ENCODE measurements around the gene CDH15.
"Not testable (repeated sequence)": the region's sequence is repeated elsewhere in the genome, so short reads cannot be mapped to it uniquely, and the experiment has no call there.

Gene CDH15

DNA sequence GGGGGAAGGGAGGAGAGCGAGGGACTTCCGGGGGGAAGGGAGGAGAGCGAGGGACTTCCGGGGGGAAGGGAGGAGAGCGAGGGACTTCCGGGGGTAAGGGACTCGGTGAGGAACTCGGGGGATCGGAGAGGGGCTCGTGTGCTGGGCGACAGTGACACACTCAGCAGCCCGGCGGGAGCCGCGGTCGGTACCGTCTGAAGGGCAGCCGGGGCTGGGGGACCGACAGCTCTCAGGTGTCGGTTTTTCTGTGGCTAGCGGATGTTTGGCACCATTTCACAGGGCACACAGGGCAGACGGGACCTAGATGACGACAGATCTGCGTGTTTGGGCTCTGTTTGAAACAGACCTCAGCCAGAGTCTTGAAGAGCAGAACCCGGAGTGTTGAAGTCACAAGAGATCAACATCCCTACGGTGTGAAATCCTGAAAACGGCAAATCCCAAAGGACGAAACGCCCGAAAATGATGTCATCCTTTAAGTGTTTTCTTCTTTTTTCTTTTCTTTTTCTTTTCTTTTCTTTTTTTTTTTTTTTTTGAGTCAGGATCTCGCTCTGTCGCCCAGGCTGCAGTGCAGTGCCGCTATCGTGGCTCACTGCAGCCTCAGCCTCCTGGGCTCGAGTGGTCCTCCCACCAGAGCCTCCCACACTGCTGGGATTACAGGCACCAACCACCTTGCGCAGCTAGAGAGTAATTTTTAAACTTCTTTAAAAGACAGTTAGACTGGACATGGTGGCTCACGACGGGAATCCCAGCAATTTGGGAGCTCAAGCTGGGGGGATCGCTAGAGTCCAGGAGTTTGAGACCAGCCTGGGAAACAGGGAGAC lies 69.8 kb downstream of the CDH15 start:
- peak; percentile 54 to 70 for DNase-seq

DNA sequence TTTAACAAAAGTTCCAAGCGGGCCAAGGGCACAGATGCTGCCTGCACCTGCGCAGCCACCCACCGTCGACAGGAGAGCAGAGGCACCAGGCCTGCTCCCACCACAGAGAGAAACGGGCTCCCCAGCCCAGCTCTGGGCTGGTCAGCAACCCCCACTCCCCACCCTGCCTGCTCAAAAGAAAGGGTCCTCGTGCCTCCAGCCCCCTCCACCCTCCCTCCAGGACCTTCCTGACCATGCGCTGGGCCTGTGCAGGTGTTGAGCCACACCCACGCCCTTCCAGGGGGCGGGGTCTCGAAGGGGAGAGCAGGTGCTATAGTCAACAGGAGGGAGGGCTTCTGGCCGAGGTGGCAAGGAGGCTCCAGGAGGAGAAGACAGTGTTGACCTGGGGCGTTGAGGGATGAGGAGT lies 71.2 kb downstream of the CDH15 start:
- DNase-seq = no peak

DNA sequence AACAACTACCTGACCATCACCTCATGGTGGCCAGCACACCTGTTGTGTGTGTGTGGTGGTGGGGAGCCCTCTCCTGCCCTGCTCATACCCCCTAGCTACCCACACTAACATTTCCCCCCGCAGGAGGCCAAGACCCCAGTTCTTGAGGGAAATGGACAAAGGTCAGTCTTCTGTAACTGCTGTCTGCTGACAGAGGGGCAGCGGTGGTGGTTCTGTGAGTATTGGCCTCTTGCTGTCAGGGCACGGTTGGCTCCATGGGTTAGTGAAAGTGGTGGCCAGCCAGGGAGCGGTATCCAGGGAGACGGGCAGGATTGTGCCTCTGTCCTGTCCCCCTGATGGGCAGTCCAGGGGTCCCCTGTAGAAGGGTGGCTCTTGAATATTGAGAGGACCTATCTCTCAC lies 72.1 kb downstream of the CDH15 start:
- DNase-seq = no peak

DNA sequence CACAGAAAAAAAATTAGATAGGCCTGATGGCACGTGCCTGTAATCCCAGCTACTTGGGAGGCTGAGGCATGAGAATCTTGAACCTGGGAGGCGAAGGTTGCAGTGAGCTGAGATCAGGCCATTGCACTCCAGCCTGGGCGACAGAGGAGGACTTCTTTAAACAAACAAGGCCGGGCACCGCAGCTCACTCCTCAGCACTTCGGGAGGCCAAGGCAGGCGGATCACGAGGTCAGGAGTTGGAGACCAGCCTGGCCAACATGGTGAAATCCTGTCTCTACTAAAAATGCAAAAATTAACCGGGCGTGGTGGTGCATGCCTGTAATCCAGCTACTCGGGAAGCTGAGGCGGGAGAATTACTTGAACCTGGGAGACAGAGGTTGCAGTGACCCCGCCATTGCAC lies 72.7 kb downstream of the CDH15 start:
- DNase-seq = not testable (repeated sequence)

DNA sequence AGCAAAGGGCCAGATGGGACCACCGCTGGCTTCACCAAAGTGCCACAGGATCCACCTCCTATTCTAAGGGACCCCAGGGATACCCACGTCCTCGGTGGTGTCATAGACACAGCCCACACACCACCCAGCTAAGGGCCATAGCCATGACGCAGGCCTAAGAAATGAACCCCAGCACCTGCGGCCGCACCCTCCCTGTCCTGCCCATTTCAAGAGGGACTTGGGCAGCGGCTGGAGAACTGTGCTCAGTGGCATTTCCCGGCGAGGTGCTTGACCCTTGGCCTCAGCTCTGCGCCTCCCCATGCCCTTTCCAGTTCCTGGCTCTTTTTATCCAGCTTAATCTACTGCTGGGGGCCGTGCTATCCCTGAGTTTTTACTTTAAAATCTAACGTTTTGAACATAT lies 73.2 kb downstream of the CDH15 start:
- no peak for DNase-seq

Data from inflammatory macrophage (primary cell).